ENCODE data around the gene IFT80. TPM values are rescaled to one million over a fixed set of nuclear protein-coding genes. Genes with fewer than 3 reads are reported as not detected.

IFT80 gene
- total and polyA plus RNA-seq, 8 donors = 2.3 to 49.4 (median 11.0) TPM

GRCh38 chr3:160260587-160261270 lies 138.3 kb downstream of the IFT80 start:
- H3K4me1 ChIP-seq = peaks cover 0 to 6% (median 3%) of the 10 kb centered on the region in 4 donors
- intact Hi-C loops (cut with DNase I; ENCODE audit: low total_unique reads) = no loop called here
- TF ChIP-seq EP300 (IDR thresholded peaks at IDR 0.05) = no peak
- TF ChIP-seq CTCF (IDR thresholded peaks at IDR 0.05) = no peak
- no peak for TF ChIP-seq POLR2AphosphoS5 (IDR thresholded peaks at IDR 0.05)
- TF ChIP-seq POLR2A (IDR thresholded peaks at IDR 0.05) = no peak
- H3K27ac ChIP-seq = no peak overlapping the region
- no peaks in the 10 kb centered on the region for H3K9me3 ChIP-seq
- no peaks in the 10 kb centered on the region for H3K36me3 ChIP-seq
- no peak overlapping the region for H3K4me3 ChIP-seq
- WGBS, 5 donors = 73 to 82% (median 76%) methylated on average over 7 of the region's 7 CpGs
- DNase-seq = no peak
- no peaks in the 10 kb centered on the region for H3K27me3 ChIP-seq

- no peaks in the 10 kb centered on the region for H3K27me3 ChIP-seq
- no peak for TF ChIP-seq EP300 (IDR thresholded peaks at IDR 0.05)
- no peak for TF ChIP-seq POLR2A (IDR thresholded peaks at IDR 0.05)
- TF ChIP-seq CTCF (IDR thresholded peaks at IDR 0.05) = no peak
- TF ChIP-seq POLR2AphosphoS5 (IDR thresholded peaks at IDR 0.05) = no peak
- no peak overlapping the region for H3K27ac ChIP-seq
- no peaks in the 10 kb centered on the region for H3K36me3 ChIP-seq
- 53 to 70% (median 61%) methylated on average over 1 of the region's 1 CpG for WGBS, 5 donors
- peaks cover 0 to 6% (median 3%) of the 10 kb centered on the region in 4 donors for H3K4me1 ChIP-seq
- no peak overlapping the region for H3K4me3 ChIP-seq
- no peaks in the 10 kb centered on the region for H3K9me3 ChIP-seq
- no peak for DNase-seq
- intact Hi-C loops (cut with DNase I; ENCODE audit: low total_unique reads) = no loop called here
Observed at GRCh38 chr3:160259589-160259988, 139.4 kb downstream of the IFT80 start.

- no peak overlapping the region for H3K27ac ChIP-seq
- no peak for DNase-seq
- H3K27me3 ChIP-seq = no peaks in the 10 kb centered on the region
- 77 to 82% (median 81%) methylated on average over 2 of the region's 2 CpGs for WGBS, 5 donors
- H3K36me3 ChIP-seq = no peaks in the 10 kb centered on the region
- no peak overlapping the region for H3K4me3 ChIP-seq
- peaks cover 0 to 6% (median 3%) of the 10 kb centered on the region in 4 donors for H3K4me1 ChIP-seq
- intact Hi-C loops (cut with DNase I; ENCODE audit: low total_unique reads) = no loop called here
- no peaks in the 10 kb centered on the region for H3K9me3 ChIP-seq
- TF ChIP-seq CTCF (IDR thresholded peaks at IDR 0.05) (no peak), POLR2AphosphoS5 (IDR thresholded peaks at IDR 0.05) (no peak), POLR2A (IDR thresholded peaks at IDR 0.05) (no peak), EP300 (IDR thresholded peaks at IDR 0.05) (no peak)
Observed at GRCh38 chr3:160257606-160258005, 141.4 kb downstream of the IFT80 start.

GRCh38 chr3:160253298-160253697 lies 145.7 kb downstream of the IFT80 start:
- intact Hi-C loops (cut with DNase I; ENCODE audit: low total_unique reads) = no loop called here
- no peaks in the 10 kb centered on the region for H3K36me3 ChIP-seq
- H3K9me3 ChIP-seq = no peaks in the 10 kb centered on the region
- no peaks in the 10 kb centered on the region for H3K4me1 ChIP-seq
- no peak for DNase-seq
- no peak overlapping the region for H3K4me3 ChIP-seq
- TF ChIP-seq POLR2A (IDR thresholded peaks at IDR 0.05) (no peak), POLR2AphosphoS5 (IDR thresholded peaks at IDR 0.05) (no peak), EP300 (IDR thresholded peaks at IDR 0.05) (no peak), CTCF (IDR thresholded peaks at IDR 0.05) (no peak)
- H3K27ac ChIP-seq = no peak overlapping the region
- H3K27me3 ChIP-seq = no peaks in the 10 kb centered on the region
